Smooth muscle cell (in vitro differentiated cells): ENCODE results near the gene PTPRC. TPM values are rescaled to one million over a fixed set of nuclear protein-coding genes. Genes with fewer than 3 reads are reported as not detected.

ENCODE experiments used
- DNase-seq: peaks from one replicate; lab custom pipeline; 2025; ENCODE audit not compliant: unreplicated experiment; lab: John Stamatoyannopoulos, UW
- H2AFZ ChIP-seq: fragments of 200-600 bp; sonication (generic); 2 replicates; pipeline ENCODE4 v1.6.0; 2016; ENCODE audit warnings: antibody characterized with exemption, low read depth, mild to moderate bottlenecking
- H3F3A ChIP-seq: fragments of 200-600 bp; sonication (generic); 2 replicates; pipeline ENCODE4 v1.6.0; 2017; ENCODE audit warnings: antibody characterized with exemption, low read depth
- H3K27ac ChIP-seq: fragments of 200-600 bp; sonication (generic); 2 replicates; pipeline ENCODE4 v1.5.1; 2016; ENCODE audit warnings: low read depth, mild to moderate bottlenecking
- H3K27me3 ChIP-seq: fragments of 200-600 bp; sonication (generic); 2 replicates; pipeline ENCODE4 v1.6.1; 2016; ENCODE audit warnings: low read depth, mild to moderate bottlenecking
- H3K36me3 ChIP-seq: fragments of 200-600 bp; sonication (generic); 2 replicates; pipeline ENCODE4 v1.5.1; 2016; ENCODE audit warnings: low read depth
- H3K4me1 ChIP-seq: fragments of 200-600 bp; sonication (generic); 2 replicates; pipeline ENCODE4 v1.5.1; 2016; ENCODE audit warnings: low read depth
- H3K4me2 ChIP-seq: fragments of 200-600 bp; sonication (generic); 2 replicates; pipeline ENCODE4 v1.6.0; 2016; ENCODE audit warnings: mild to moderate bottlenecking
- H3K4me3 ChIP-seq: fragments of 200-600 bp; sonication (generic); 2 replicates; pipeline ENCODE4 v1.5.1; 2016; ENCODE audit warnings: mild to moderate bottlenecking
- H3K79me2 ChIP-seq: fragments of 200-600 bp; sonication (generic); 2 replicates; pipeline ENCODE4 v1.6.0; 2016; ENCODE audit warnings: low read depth, mild to moderate bottlenecking
- H3K9ac ChIP-seq: fragments of 200-600 bp; sonication (generic); 2 replicates; pipeline ENCODE4 v1.6.0; 2016; ENCODE audit warnings: low read depth
- H3K9me3 ChIP-seq: fragments of 200-600 bp; sonication (generic); replicated peaks from 2 replicates; pipeline ENCODE4 v1.5.1; 2016; ENCODE audit warnings: low read depth
- H4K20me1 ChIP-seq: fragments of 200-600 bp; sonication (generic); 2 replicates; pipeline ENCODE4 v1.6.0; 2016; ENCODE audit warnings: low read depth
- WGBS: methylation state at CpG from one replicate; pipeline ENCODE4 v1.1.7; 2016; ENCODE audit warnings: low lambda C conversion rate; 5-methylcytosine and 5-hydroxymethylcytosine counted together
- polyA plus RNA-seq: library from polyadenylated mRNA; unstranded; fragments of >200 nt; fragmentation: Nextera tagmentation; extraction: Ambion mirVana; gene quantifications from 2 replicates; pipeline ENCODE4 v1.2.1, GENCODE V29; 2016
- total RNA-seq: library from RNA; depleted of rRNA; stranded (reverse); fragments of >200 nt; gene quantifications from 2 replicates; pipeline ENCODE4 v1.2.3, GENCODE V29; 2014
- TF ChIP-seq, protein P1 (sequence below): fragments of 200-600 bp; sonication (generic); IDR thresholded peaks from 2 replicates; pipeline ENCODE4 v1.5.1; 2017; ENCODE audit warnings: borderline replicate concordance, mild to moderate bottlenecking, antibody characterized with exemption; ENCODE audit not compliant: insufficient read depth, poor library complexity, severe bottlenecking

Gene PTPRC
- total and polyA plus RNA-seq, 2 experiments from 2014 or later: 0.04 TPM; not detected in 1

DNA sequence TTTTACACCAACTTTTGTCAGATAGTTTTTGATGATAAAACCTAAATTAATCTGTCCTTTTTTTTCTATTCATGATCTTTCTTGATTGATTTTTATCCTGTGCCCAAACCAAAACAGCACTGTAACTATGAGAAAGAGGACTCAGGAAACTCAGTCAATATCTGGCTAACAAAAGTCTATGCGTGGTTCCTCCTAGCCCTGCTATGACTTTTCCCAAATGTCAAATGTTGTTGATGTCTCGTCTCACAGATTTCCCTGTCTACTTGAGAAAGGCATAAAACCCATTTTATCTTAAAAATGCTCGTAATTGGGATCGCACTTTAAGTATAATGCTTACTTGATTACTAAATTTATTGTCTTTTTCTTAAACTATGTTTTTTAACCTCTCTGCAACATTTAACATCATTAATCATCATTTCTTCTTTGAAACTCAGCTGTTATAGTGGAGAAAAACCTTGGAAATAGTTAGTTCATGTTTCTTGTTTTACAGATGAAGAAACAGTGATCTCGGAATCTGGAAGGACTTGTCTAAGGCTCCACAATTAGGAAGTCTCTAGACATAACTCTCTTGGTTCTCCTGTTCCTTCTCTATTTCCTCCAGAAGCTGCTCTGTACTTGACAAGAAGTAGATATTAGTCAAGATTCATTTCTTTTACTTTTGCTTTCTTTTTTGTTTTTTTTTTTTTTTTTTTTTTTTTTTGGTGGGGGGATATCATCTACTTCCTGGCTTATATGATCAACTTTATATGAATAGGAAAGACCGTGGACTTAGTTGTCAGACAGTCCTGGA lies 26.2 kb upstream of the PTPRC start:
- no peaks in the 10 kb centered on the region for H4K20me1 ChIP-seq
- no peak overlapping the region for H3K4me2 ChIP-seq
- WGBS: 70% methylated on average over 6 of the region's 6 CpGs
- H3K9me3 ChIP-seq: no peaks in the 10 kb centered on the region
- H3K36me3 ChIP-seq: no peaks in the 10 kb centered on the region
- no peak overlapping the region for H3K4me3 ChIP-seq
- no peak overlapping the region for H3K9ac ChIP-seq
- peak overlapping the region; percentile 59 for H2AFZ ChIP-seq
- no peaks in the 10 kb centered on the region for H3K79me2 ChIP-seq
- no peak for DNase-seq
- no peak overlapping the region for H3K27ac ChIP-seq
- TF ChIP-seq, protein P1, sequence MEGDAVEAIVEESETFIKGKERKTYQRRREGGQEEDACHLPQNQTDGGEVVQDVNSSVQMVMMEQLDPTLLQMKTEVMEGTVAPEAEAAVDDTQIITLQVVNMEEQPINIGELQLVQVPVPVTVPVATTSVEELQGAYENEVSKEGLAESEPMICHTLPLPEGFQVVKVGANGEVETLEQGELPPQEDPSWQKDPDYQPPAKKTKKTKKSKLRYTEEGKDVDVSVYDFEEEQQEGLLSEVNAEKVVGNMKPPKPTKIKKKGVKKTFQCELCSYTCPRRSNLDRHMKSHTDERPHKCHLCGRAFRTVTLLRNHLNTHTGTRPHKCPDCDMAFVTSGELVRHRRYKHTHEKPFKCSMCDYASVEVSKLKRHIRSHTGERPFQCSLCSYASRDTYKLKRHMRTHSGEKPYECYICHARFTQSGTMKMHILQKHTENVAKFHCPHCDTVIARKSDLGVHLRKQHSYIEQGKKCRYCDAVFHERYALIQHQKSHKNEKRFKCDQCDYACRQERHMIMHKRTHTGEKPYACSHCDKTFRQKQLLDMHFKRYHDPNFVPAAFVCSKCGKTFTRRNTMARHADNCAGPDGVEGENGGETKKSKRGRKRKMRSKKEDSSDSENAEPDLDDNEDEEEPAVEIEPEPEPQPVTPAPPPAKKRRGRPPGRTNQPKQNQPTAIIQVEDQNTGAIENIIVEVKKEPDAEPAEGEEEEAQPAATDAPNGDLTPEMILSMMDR: no peak
- no peaks in the 10 kb centered on the region for H3K4me1 ChIP-seq
- H3K27me3 ChIP-seq: no peaks in the 10 kb centered on the region
- no peaks in the 10 kb centered on the region for H3F3A ChIP-seq

DNA sequence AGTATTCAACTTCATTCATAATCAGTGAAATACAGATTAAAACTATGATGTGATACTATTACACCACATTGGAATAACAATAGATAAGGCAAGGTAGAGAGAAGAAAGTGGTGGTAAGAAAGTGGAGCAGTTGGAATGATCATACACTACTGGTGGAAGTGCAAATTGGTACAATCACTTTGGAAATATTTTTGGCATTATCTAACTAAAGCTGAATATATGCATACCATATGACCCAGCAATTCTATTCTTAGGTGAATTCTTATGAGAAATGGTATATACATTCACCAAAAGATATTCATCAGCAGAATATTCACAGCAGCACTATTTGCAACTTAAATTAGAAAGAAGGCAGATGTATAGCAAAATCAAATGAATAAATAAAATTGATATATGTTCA lies 21.4 kb upstream of the PTPRC start:
- TF ChIP-seq, protein P1: no peak
- Histone ChIP-seq H3K79me2 (no peaks in the 10 kb centered on the region), H2AFZ (no peak overlapping the region), H4K20me1 (no peaks in the 10 kb centered on the region), H3K36me3 (no peaks in the 10 kb centered on the region), H3K9me3 (no peaks in the 10 kb centered on the region), H3K4me1 (no peaks in the 10 kb centered on the region), H3K4me3 (no peak overlapping the region), H3K4me2 (no peak overlapping the region), H3K27me3 (no peaks in the 10 kb centered on the region), H3K9ac (no peak overlapping the region), H3K27ac (no peak overlapping the region), H3F3A (no peaks in the 10 kb centered on the region)
- no peak for DNase-seq

DNA sequence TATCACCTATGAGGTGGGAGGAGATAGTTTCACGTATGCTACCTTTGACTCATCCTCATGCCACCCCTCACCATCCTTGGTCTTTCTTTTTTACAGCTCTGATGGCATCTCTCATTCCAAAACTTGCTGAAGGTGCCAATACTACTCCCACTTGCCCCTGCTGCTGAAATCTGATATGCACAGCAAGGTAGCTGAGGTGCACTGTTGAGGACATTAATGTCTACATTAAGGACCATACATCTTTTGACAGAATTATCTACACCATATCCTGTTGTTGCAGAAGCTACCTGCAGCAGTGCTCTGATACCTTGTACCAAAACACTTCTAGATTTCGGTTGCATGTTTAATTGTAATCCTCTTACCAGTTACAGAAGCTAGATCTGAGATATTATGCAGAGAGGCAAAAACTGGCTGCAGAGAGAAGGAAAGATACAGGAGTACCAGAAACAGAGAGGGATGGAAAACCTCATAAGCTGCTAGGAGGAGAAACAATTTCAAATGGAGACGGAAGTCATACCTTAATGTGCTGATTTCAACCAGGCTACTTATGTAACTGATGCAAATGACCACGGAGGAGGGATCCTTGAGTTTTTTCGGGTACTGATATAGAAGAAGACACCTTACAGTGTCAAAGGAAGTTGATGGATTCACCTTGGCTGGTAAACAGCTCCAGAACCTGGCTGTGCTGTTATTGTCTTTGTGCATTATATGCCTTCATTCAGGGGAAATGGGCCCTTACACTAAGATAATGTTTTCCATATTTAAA lies 19.3 kb upstream of the PTPRC start:
- TF ChIP-seq, protein P1: no peak

More for the DNA sequence above, 19.3 kb upstream of the PTPRC start:
- Histone ChIP-seq H3K4me3 (no peak overlapping the region), H3K9me3 (no peaks in the 10 kb centered on the region), H3K79me2 (no peaks in the 10 kb centered on the region), H3K36me3 (no peaks in the 10 kb centered on the region), H3K4me1 (no peaks in the 10 kb centered on the region), H2AFZ (no peak overlapping the region), H3F3A (no peaks in the 10 kb centered on the region), H4K20me1 (no peaks in the 10 kb centered on the region), H3K9ac (no peak overlapping the region), H3K27ac (no peak overlapping the region), H3K27me3 (no peaks in the 10 kb centered on the region), H3K4me2 (no peak overlapping the region)
- DNase-seq: no peak
- WGBS: 91% methylated on average over 5 of the region's 5 CpGs
